ENCODE results near the gene DLGAP3.

DLGAP3 gene

DNA sequence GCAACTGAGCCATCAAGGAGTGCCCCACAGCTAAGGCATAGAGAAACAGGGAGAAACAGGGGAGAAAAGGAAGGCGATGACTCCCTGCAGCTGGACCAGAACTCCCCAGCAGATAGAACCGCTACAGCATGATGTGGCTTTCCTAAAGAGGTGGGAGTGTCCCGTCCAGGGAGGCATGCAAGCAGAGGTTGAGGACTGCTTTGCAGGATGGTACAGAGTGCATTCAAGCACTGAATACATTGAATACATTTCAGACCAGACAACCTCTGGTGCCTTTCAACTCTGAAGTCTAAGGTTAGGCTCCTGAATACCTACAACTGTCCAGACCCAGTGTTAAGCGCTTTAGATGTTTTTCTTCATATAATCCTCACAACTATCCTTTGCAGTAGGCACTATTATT is 13.3 kb downstream of the DLGAP3 start:
- H3K79me1 ChIP-seq (ENCODE audit: low read length): no peaks in the 10 kb centered on the region

DNA sequence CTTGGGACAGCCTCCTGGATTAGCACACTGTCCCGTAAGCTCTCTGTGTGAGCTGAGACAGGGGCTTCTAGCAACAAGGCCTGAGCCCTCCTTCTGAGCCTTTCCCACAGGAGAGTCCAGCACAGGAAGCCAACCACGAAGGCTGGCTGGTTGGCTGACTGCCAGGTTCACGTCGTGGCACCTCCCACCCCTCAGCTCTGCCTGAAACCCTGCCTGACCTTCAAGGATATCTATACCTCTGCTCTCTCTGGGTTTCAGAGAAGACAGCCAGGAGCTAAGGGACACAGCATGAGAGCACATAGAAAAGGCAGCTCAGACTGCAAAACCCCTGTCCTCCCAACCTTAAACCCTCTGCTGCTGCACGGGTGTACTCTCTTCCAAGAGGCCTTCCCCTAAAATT is 13.9 kb downstream of the DLGAP3 start:
- Histone ChIP-seq H3K14ac (ENCODE audit: low read length) (no peak overlapping the region), H4K8ac (ENCODE audit: low read depth, low read length) (no peak overlapping the region), H3K4me1 (ENCODE audit: control insufficient read depth in 1 of 2, insufficient read depth in 2 of 2, low read length in 2 of 2) (no peaks in the 10 kb centered on the region), H2AFZ (ENCODE audit: insufficient read depth, low read length, poor library complexity) (no peak overlapping the region), H3K4me3 (ENCODE audit: low read depth, low read length) (no peak overlapping the region), H3K4me2 (ENCODE audit: low read length) (no peak overlapping the region), H2BK5ac (ENCODE audit: low read depth, low read length, poor library complexity) (no peak overlapping the region), H2AK5ac (ENCODE audit: low read length) (no peak overlapping the region), H4K91ac (ENCODE audit: low read depth, low read length) (no peak overlapping the region), H3K27ac (ENCODE audit: low read depth, low read length) (no peak overlapping the region), H2BK12ac (ENCODE audit: low read length) (no peak overlapping the region), H3K79me1 (ENCODE audit: low read length) (no peaks in the 10 kb centered on the region), H3K79me2 (ENCODE audit: control insufficient read depth, insufficient read depth, low read length, poor library complexity) (no peaks in the 10 kb centered on the region), H3K36me3 (ENCODE audit: control insufficient read depth in 1 of 2, insufficient read depth in 2 of 2, low read length in 2 of 2) (no peaks in the 10 kb centered on the region), H2BK120ac (ENCODE audit: insufficient read depth, low read length, poor library complexity) (no peak overlapping the region), H3K4ac (ENCODE audit: low read depth, low read length) (no peak overlapping the region), H3K9ac (ENCODE audit: low read length) (peak overlapping the region; percentile 41), H3K9me3 (ENCODE audit: insufficient read depth, low read depth, low read length) (peaks cover 2% of the 10 kb centered on the region), H3K27me3 (ENCODE audit: insufficient read depth, low read length) (no peaks in the 10 kb centered on the region), H3K18ac (ENCODE audit: low read length) (no peak overlapping the region), H4K12ac (ENCODE audit: low read depth, low read length) (no peak overlapping the region), H3K23ac (ENCODE audit: low read length) (no peak overlapping the region)
- WGBS (ENCODE audit: extremely low coverage, insufficient coverage, insufficient read length): no CpG with 5 or more reads among the region's 5 CpGs
- DNase-seq: no peak

More for the DNA sequence above, 13.3 kb downstream of the DLGAP3 start:
- Histone ChIP-seq H2AK5ac (ENCODE audit: low read length) (no peak overlapping the region), H2AFZ (ENCODE audit: insufficient read depth, low read length, poor library complexity) (no peak overlapping the region), H3K9me3 (ENCODE audit: insufficient read depth, low read depth, low read length) (peaks cover 2% of the 10 kb centered on the region), H3K23ac (ENCODE audit: low read length) (no peak overlapping the region), H3K4me2 (ENCODE audit: low read length) (no peak overlapping the region), H2BK5ac (ENCODE audit: low read depth, low read length, poor library complexity) (no peak overlapping the region), H4K8ac (ENCODE audit: low read depth, low read length) (no peak overlapping the region), H3K27me3 (ENCODE audit: insufficient read depth, low read length) (no peaks in the 10 kb centered on the region), H3K14ac (ENCODE audit: low read length) (no peak overlapping the region), H2BK12ac (ENCODE audit: low read length) (no peak overlapping the region), H3K4me3 (ENCODE audit: low read depth, low read length) (no peak overlapping the region), H3K27ac (ENCODE audit: low read depth, low read length) (no peak overlapping the region), H3K4me1 (ENCODE audit: control insufficient read depth in 1 of 2, insufficient read depth in 2 of 2, low read length in 2 of 2) (no peaks in the 10 kb centered on the region), H3K18ac (ENCODE audit: low read length) (no peak overlapping the region), H3K9ac (ENCODE audit: low read length) (no peak overlapping the region), H4K91ac (ENCODE audit: low read depth, low read length) (no peak overlapping the region), H3K4ac (ENCODE audit: low read depth, low read length) (no peak overlapping the region), H4K12ac (ENCODE audit: low read depth, low read length) (no peak overlapping the region), H3K79me2 (ENCODE audit: control insufficient read depth, insufficient read depth, low read length, poor library complexity) (no peaks in the 10 kb centered on the region), H2BK120ac (ENCODE audit: insufficient read depth, low read length, poor library complexity) (no peak overlapping the region), H3K36me3 (ENCODE audit: control insufficient read depth in 1 of 2, insufficient read depth in 2 of 2, low read length in 2 of 2) (no peaks in the 10 kb centered on the region)
- WGBS (ENCODE audit: extremely low coverage, insufficient coverage, insufficient read length): no CpG with 5 or more reads among the region's 4 CpGs
- no peak for DNase-seq

DNA sequence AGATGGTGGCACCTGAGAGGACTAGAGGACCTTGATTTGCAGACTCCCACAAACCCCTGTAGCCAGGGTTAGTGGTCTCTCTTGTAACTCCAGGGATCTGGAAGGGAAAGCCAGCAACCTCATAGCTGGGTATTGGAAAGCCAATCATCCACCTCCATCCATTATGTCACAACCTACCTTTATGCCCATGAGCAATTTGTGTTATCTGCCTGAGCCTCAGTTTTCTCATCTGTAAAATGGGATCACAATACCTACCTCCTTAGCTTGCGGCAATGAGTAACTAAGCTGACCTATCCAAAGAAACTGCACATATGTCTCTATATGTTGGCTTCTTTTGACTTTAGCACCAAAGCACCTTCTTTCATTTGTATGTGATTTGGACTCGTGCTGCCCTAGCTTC is 14.5 kb downstream of the DLGAP3 start:
- Histone ChIP-seq H3K4me2 (ENCODE audit: low read length) (no peak overlapping the region), H3K27ac (ENCODE audit: low read depth, low read length) (no peak overlapping the region), H3K4me1 (ENCODE audit: control insufficient read depth in 1 of 2, insufficient read depth in 2 of 2, low read length in 2 of 2) (no peaks in the 10 kb centered on the region), H3K23ac (ENCODE audit: low read length) (no peak overlapping the region), H3K36me3 (ENCODE audit: control insufficient read depth in 1 of 2, insufficient read depth in 2 of 2, low read length in 2 of 2) (no peaks in the 10 kb centered on the region), H4K8ac (ENCODE audit: low read depth, low read length) (no peak overlapping the region), H4K91ac (ENCODE audit: low read depth, low read length) (no peak overlapping the region), H2BK120ac (ENCODE audit: insufficient read depth, low read length, poor library complexity) (no peak overlapping the region), H3K9me3 (ENCODE audit: insufficient read depth, low read depth, low read length) (peaks cover 2% of the 10 kb centered on the region), H3K79me2 (ENCODE audit: control insufficient read depth, insufficient read depth, low read length, poor library complexity) (no peaks in the 10 kb centered on the region), H3K9ac (ENCODE audit: low read length) (no peak overlapping the region), H3K27me3 (ENCODE audit: insufficient read depth, low read length) (no peaks in the 10 kb centered on the region), H3K14ac (ENCODE audit: low read length) (no peak overlapping the region), H2AK5ac (ENCODE audit: low read length) (no peak overlapping the region), H4K12ac (ENCODE audit: low read depth, low read length) (no peak overlapping the region), H2AFZ (ENCODE audit: insufficient read depth, low read length, poor library complexity) (no peak overlapping the region), H3K18ac (ENCODE audit: low read length) (no peak overlapping the region), H3K4ac (ENCODE audit: low read depth, low read length) (no peak overlapping the region), H2BK5ac (ENCODE audit: low read depth, low read length, poor library complexity) (no peak overlapping the region), H3K79me1 (ENCODE audit: low read length) (no peaks in the 10 kb centered on the region), H3K4me3 (ENCODE audit: low read depth, low read length) (no peak overlapping the region), H2BK12ac (ENCODE audit: low read length) (no peak overlapping the region)
- DNase-seq: no peak
- no CpG with 5 or more reads among the region's 2 CpGs for WGBS (ENCODE audit: extremely low coverage, insufficient coverage, insufficient read length)

DNA sequence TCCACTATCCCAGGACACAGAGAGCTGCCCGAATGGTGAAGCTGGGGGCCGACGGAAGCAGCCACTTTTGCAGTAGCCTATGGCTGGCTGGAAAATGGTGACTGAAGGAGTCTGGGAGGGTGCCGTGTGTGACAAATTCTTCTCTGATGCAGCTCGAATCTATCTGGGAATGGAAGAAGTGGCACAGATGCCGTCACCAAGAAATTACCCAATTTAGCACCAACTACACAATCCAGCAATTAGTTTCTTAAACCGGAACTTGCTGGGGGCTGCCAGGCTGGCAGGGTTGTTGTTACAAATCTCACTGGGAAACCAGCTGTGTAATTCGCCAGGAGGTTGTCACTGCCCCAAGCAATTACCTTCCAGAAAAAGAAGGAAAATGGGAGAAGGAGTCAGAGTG is 18.0 kb downstream of the DLGAP3 start:
- H3K23ac ChIP-seq (ENCODE audit: low read length): no peak overlapping the region
- H3K4me1 ChIP-seq (ENCODE audit: control insufficient read depth in 1 of 2, insufficient read depth in 2 of 2, low read length in 2 of 2): no peaks in the 10 kb centered on the region
- no peak overlapping the region for H4K91ac ChIP-seq (ENCODE audit: low read depth, low read length)
- H3K27me3 ChIP-seq (ENCODE audit: insufficient read depth, low read length): no peaks in the 10 kb centered on the region
- H3K4me2 ChIP-seq (ENCODE audit: low read length): no peak overlapping the region
- no peaks in the 10 kb centered on the region for H3K79me1 ChIP-seq (ENCODE audit: low read length)
- no peak overlapping the region for H2AFZ ChIP-seq (ENCODE audit: insufficient read depth, low read length, poor library complexity)
- no peaks in the 10 kb centered on the region for H3K79me2 ChIP-seq (ENCODE audit: control insufficient read depth, insufficient read depth, low read length, poor library complexity)
- peaks cover 2% of the 10 kb centered on the region for H3K9me3 ChIP-seq (ENCODE audit: insufficient read depth, low read depth, low read length)
- H3K4me3 ChIP-seq (ENCODE audit: low read depth, low read length): no peak overlapping the region
- no peak overlapping the region for H3K14ac ChIP-seq (ENCODE audit: low read length)
- H2BK120ac ChIP-seq (ENCODE audit: insufficient read depth, low read length, poor library complexity): no peak overlapping the region
- no peak overlapping the region for H3K9ac ChIP-seq (ENCODE audit: low read length)
- whole genome bisulfite sequencing (ENCODE audit: extremely low coverage, insufficient coverage, insufficient read length): no CpG with 5 or more reads among the region's 8 CpGs
- H2BK5ac ChIP-seq (ENCODE audit: low read depth, low read length, poor library complexity): no peak overlapping the region
- H2AK5ac ChIP-seq (ENCODE audit: low read length): no peak overlapping the region
- DNase-seq: no peak
- H3K27ac ChIP-seq (ENCODE audit: low read depth, low read length): no peak overlapping the region
- H3K18ac ChIP-seq (ENCODE audit: low read length): no peak overlapping the region
- no peak overlapping the region for H3K4ac ChIP-seq (ENCODE audit: low read depth, low read length)
- no peak overlapping the region for H4K8ac ChIP-seq (ENCODE audit: low read depth, low read length)
- H4K12ac ChIP-seq (ENCODE audit: low read depth, low read length): no peak overlapping the region
- H3K36me3 ChIP-seq (ENCODE audit: control insufficient read depth in 1 of 2, insufficient read depth in 2 of 2, low read length in 2 of 2): no peaks in the 10 kb centered on the region
- H2BK12ac ChIP-seq (ENCODE audit: low read length): no peak overlapping the region

Data from trophoblast cell (in vitro differentiated cells and primary cell).